Heart right ventricle (tissue), 16 donors: ENCODE results near the gene PRR15L. TPM values are rescaled to one million over a fixed set of nuclear protein-coding genes. Genes with fewer than 3 reads are reported as not detected.

ENCODE experiments used
- ATAC-seq, 8 donors: fragments of 200-7000 bp; cut with Tn5 transposase; one replicate each; pipeline ENCODE4 v1.9.1; 2020; ENCODE audit warnings: mild to moderate bottlenecking in 8 of 8, moderate library complexity in 8 of 8, moderate number of reproducible peaks in 1 of 8
- DNase-seq, 2 donors: peaks; one replicate each; pipeline ENCODE4 v3.0.0-alpha.2; 2020
- H3K27ac ChIP-seq, 10 donors: fragments of 200-600 bp; sonication (generic) in 2 of 10; one replicate each; pipeline versions ENCODE4 v1.5.0 to v1.8.0; 2020 to 2022; ENCODE audit warnings: mild to moderate bottlenecking in 3 of 10
- H3K27me3 ChIP-seq, 7 donors: fragments of 200-600 bp; one replicate each; pipeline ENCODE4 v1.8.0; 2021 to 2022; ENCODE audit warnings: mild to moderate bottlenecking in 2 of 7
- H3K36me3 ChIP-seq, 9 donors: fragments of 200-600 bp; sonication (generic) in 1 of 9; one replicate each; pipeline versions ENCODE4 v1.5.0 to v1.8.0; 2020 to 2022; ENCODE audit warnings: mild to moderate bottlenecking in 2 of 9
- H3K4me1 ChIP-seq, 9 donors: fragments of 200-600 bp; sonication (generic) in 1 of 9; one replicate each; pipeline versions ENCODE4 v1.5.0 to v1.8.0; 2020 to 2022; ENCODE audit warnings: mild to moderate bottlenecking in 4 of 9
- H3K4me3 ChIP-seq, 10 donors: fragments of 200-600 bp; sonication (generic) in 2 of 10; one replicate each; pipeline versions ENCODE4 v1.5.0 to v1.8.0; 2020 to 2022; ENCODE audit warnings: mild to moderate bottlenecking in 7 of 10, moderate library complexity in 2 of 10
- H3K9me3 ChIP-seq, 11 donors: fragments of 200-600 bp in 10 of 11; sonication (generic) in 2 of 11; one replicate each; pipeline versions ENCODE4 v1.5.0 to v1.8.0; 2013 to 2022; ENCODE audit warnings: mild to moderate bottlenecking in 2 of 11, control low read depth in 1 of 11, moderate library complexity in 1 of 11
- CTCF ChIP-seq, 9 donors: fragments of 200-600 bp; sonication (generic) in 2 of 9; IDR thresholded peaks; one replicate each; pipeline versions ENCODE4 v1.5.0 to v1.8.0; 2021 to 2022; ENCODE audit warnings: antibody characterized with exemption in 9 of 9, mild to moderate bottlenecking in 5 of 9, moderate library complexity in 1 of 9
- WGBS, 2 donors: extraction: QIAGEN DNeasy Blood & Tissue Kit; methylation state at CpG; one replicate each; pipeline ENCODE4 v1.1.7; 2013; ENCODE audit warnings: inconsistent platforms in 1 of 2; 5-methylcytosine and 5-hydroxymethylcytosine counted together
- intact Hi-C, 10 donors: fragments of 100-400 bp; cut with DNase I; formaldehyde crosslinking; loops; one replicate each; pipeline versions ENCODE4 v1.11.1 to v1.14.2; 2022
- polyA plus RNA-seq, 2 donors: library from polyadenylated mRNA; stranded (reverse); fragments of 200-250 nt; gene quantifications; one replicate each; pipeline ENCODE4 v1.2.3, GENCODE V29; 2013
- total RNA-seq, 10 donors: library from RNA; stranded (reverse); fragmentation: NEBNext Ultra II Directional in 3 of 10; extraction: Animal tissue kit (Norgen Biotek cat#: 25700) in 3 of 10; gene quantifications; one replicate each; pipeline versions ENCODE4 v1.2.1 to v1.2.4, GENCODE V29; 2021 to 2023
- donor health status: Arrhythmogenic right ventricular cardiomyopathy.
- donor health status: ischemic (EF 13 %, LVEDD 7.1; RV severe dilation, severe dysfunction).
- donor health status: healthy with polysubstance abuse.
- donor health status: DM: no; HTN: yes; CAD: no.
- donor health status: DM: no; HTN: no; CAD: no.
- donor health status: ischemic (EF 25% LVEDD 6.9; RV normal size, moderate dysfunction).
- donor health status: ischemic (EF 25% LVEDD 5.7; RV mildly dilated, moderate dysfunction).
- donor health status: healthy.
- donor health status: DM: yes; HTN: yes; CAD: no.
- donor health status: Ischemic cardiomyopathy.
- donor health status: ischemic (EF 35%, LVEDD 5.7; RV mildly dilated, moderate dysfunction).
- donor health status: nonischemic (EF 11% LVEDD 7.7; RV severe dilation, severe dysfunction).
- donor health status: DM: yes; HTN: yes; CAD: no.
- donor health status: PGD.
- donor health status: ischemic (EF 29% LVEDD 5.4; RV normal size, mild dysfunction).
- donor health status: nonischemic (EF 23%, LVEDD 6.1; RV moderate dilation, normal function).

PRR15L gene
- total and polyA plus RNA-seq, 12 donors, result not detected

- no peak overlapping the region for H3K27ac ChIP-seq
- no peak for ATAC-seq
- 80 to 90% methylated on average over 3 of the region's 3 CpGs for WGBS, 2 donors
These were observed 5.2 kb upstream of the PRR15L start for GRCh38 chr17:47962901-47963300.

GRCh38 chr17:47961406-47961805 lies 3.7 kb upstream of the PRR15L start:
- no peak overlapping the region for H3K27ac ChIP-seq
- no peak for ATAC-seq

More at GRCh38 chr17:47962901-47963300, 5.2 kb upstream of the PRR15L start:
- Histone ChIP-seq H3K4me3 (no peak overlapping the region), H3K9me3 (peaks cover 0 to 5% (median 0%) of the 10 kb centered on the region in 11 donors), H3K36me3 (no peaks in the 10 kb centered on the region), H3K27me3 (no peaks in the 10 kb centered on the region), H3K4me1 (no peaks in the 10 kb centered on the region)
- intact Hi-C loops, result loop anchor here in 2 of 10 donors (5.0 to 10.0 kb wide), 2 partner anchors 116 to 118 kb away; partner anchors contain the start of gene SCRN2 (in 1 of the 2)
- no peak for TF ChIP-seq CTCF (IDR thresholded peaks at IDR 0.05)
- no peak for DNase-seq

GRCh38 chr17:47959825-47960655 lies 2.4 kb upstream of the PRR15L start:
- TF ChIP-seq CTCF (IDR thresholded peaks at IDR 0.05), result no peak

More at GRCh38 chr17:47961406-47961805, 3.7 kb upstream of the PRR15L start:
- intact Hi-C loops, result loop anchor here in 2 of 10 donors (5.0 to 10.0 kb wide), 2 partner anchors 114 to 117 kb away; partner anchors contain the start of gene SCRN2 (in 1 of the 2)
- H3K36me3 ChIP-seq, result no peaks in the 10 kb centered on the region
- DNase-seq, result no peak
- WGBS, 2 donors, result 81 to 87% methylated on average over 6 of the region's 6 CpGs
- H3K4me1 ChIP-seq, result no peaks in the 10 kb centered on the region
- no peak for TF ChIP-seq CTCF (IDR thresholded peaks at IDR 0.05)
- no peaks in the 10 kb centered on the region for H3K27me3 ChIP-seq
- H3K4me3 ChIP-seq, result no peak overlapping the region
- H3K9me3 ChIP-seq, result peaks cover 0 to 5% (median 0%) of the 10 kb centered on the region in 11 donors

GRCh38 chr17:47956791-47957590 lies 692 bp downstream of the PRR15L start:
- H3K27ac ChIP-seq, result no peak overlapping the region
- peaks cover 0 to 5% (median 0%) of the 10 kb centered on the region in 11 donors for H3K9me3 ChIP-seq
- no peak for TF ChIP-seq CTCF (IDR thresholded peaks at IDR 0.05)
- DNase-seq (no peak), ATAC-seq (no peak)
- H3K4me3 ChIP-seq, result no peak overlapping the region
- H3K36me3 ChIP-seq, result no peaks in the 10 kb centered on the region
- 86% methylated on average over 4 of the region's 4 CpGs for WGBS, 2 donors
- H3K4me1 ChIP-seq, result no peaks in the 10 kb centered on the region
- no peaks in the 10 kb centered on the region for H3K27me3 ChIP-seq
- intact Hi-C loops, result loop anchor here in 1 of 10 donors (10.0 kb wide), 1 partner anchor 58 kb away; no protein-coding TSS in a partner anchor

More at GRCh38 chr17:47959825-47960655, 2.4 kb upstream of the PRR15L start:
- Histone ChIP-seq H3K9me3 (peaks cover 0 to 5% (median 0%) of the 10 kb centered on the region in 11 donors), H3K4me3 (no peak overlapping the region), H3K4me1 (no peaks in the 10 kb centered on the region), H3K36me3 (no peaks in the 10 kb centered on the region), H3K27me3 (no peaks in the 10 kb centered on the region), H3K27ac (no peak overlapping the region)
- intact Hi-C loops, result loop anchor here in 3 of 10 donors (5.0 to 10.0 kb wide), 3 partner anchors 55 to 115 kb away; partner anchors contain the start of gene SCRN2 (in 1 of the 3)
- DNase-seq (no peak), ATAC-seq (no peak)
- WGBS, 2 donors, result 67 to 75% methylated on average over 8 of the region's 8 CpGs
